GM12873 (cell line): ENCODE data around the gene TPST1.

ENCODE experiments used
- CTCF ChIP-seq: IDR thresholded peaks from 2 replicates; pipeline ENCODE4 v1.5.1; 2012; ENCODE audit warnings: low read depth, mild to moderate bottlenecking, moderate library complexity, low read length, control low read depth; ENCODE audit not compliant: insufficient read depth; ENCODE audit errors: missing control alignments

TPST1 gene

GRCh38 chr7:66193146-66193725 lies 11.9 kb upstream of the TPST1 start:
- TF ChIP-seq CTCF, result no peak

GRCh38 chr7:66198469-66198868 lies 6.7 kb upstream of the TPST1 start:
- TF ChIP-seq CTCF, result no peak

GRCh38 chr7:66198956-66199355 lies 6.2 kb upstream of the TPST1 start:
- no peak for TF ChIP-seq CTCF

GRCh38 chr7:66202441-66202840 lies 2.7 kb upstream of the TPST1 start:
- no peak for TF ChIP-seq CTCF

- no peak for TF ChIP-seq CTCF
Observed at GRCh38 chr7:66205741-66206090, 582 bp downstream of the TPST1 start.

- no peak for TF ChIP-seq CTCF
Observed at GRCh38 chr7:66206119-66206933, 1.2 kb downstream of the TPST1 start.

- TF ChIP-seq CTCF, result no peak
Observed at GRCh38 chr7:66206934-66207240, 1.8 kb downstream of the TPST1 start.
